GM06990 (cell line): ENCODE results near the gene ARRB2.

ENCODE experiments used
- DNase-seq: peaks from one replicate; pipeline ENCODE4 v3.0.0-alpha.2; 2011; ENCODE audit not compliant: insufficient read length; ENCODE audit errors: extremely low read depth
- H3K27me3 ChIP-seq: replicated peaks from 2 replicates; pipeline ENCODE4 v1.6.0; 2011; ENCODE audit warnings: low read length; ENCODE audit not compliant: control insufficient read depth, insufficient read depth
- H3K36me3 ChIP-seq: 2 replicates; pipeline ENCODE4 v1.5.1; 2011; ENCODE audit warnings: low read length; ENCODE audit not compliant: control insufficient read depth, insufficient read depth
- H3K4me3 ChIP-seq: replicated peaks from 2 replicates; pipeline ENCODE4 v1.5.1; 2011; ENCODE audit warnings: low read depth, mild to moderate bottlenecking, control low read depth, low read length
- CTCF ChIP-seq: IDR thresholded peaks from 2 replicates; pipeline ENCODE4 v1.5.1; 2011; ENCODE audit warnings: low read length, control low read depth, mild to moderate bottlenecking, inconsistent platforms; ENCODE audit not compliant: insufficient read depth, poor library complexity, severe bottlenecking

Gene ARRB2

GRCh38 chr17:4769628-4770027 lies 59.2 kb downstream of the ARRB2 start:
- Histone ChIP-seq H3K36me3 (no peaks in the 10 kb centered on the region), H3K27me3 (no peaks in the 10 kb centered on the region), H3K4me3 (no peak overlapping the region)
- DNase-seq, result no peak
- no peak for TF ChIP-seq CTCF
